Measurements from ENCODE around the gene ALK.

ALK gene

GRCh38 chr2:29187926-29188325 lies 733.5 kb downstream of the ALK start:
- H3K27ac ChIP-seq = no peak overlapping the region
- TF ChIP-seq ZFX (IDR thresholded peaks at IDR 0.05; ENCODE audit: borderline replicate concordance) (no peak), CTCF (IDR thresholded peaks at IDR 0.05) (no peak)

GRCh38 chr2:29186817-29187216 lies 734.6 kb downstream of the ALK start:
- TF ChIP-seq CTCF (IDR thresholded peaks at IDR 0.05) = no peak
- no peak for TF ChIP-seq ZFX (IDR thresholded peaks at IDR 0.05; ENCODE audit: borderline replicate concordance)
- no peak overlapping the region for H3K27ac ChIP-seq

GRCh38 chr2:29184531-29184930 lies 736.9 kb downstream of the ALK start:
- H3K27ac ChIP-seq = no peak overlapping the region
- TF ChIP-seq ZFX (IDR thresholded peaks at IDR 0.05; ENCODE audit: borderline replicate concordance) = no peak

GRCh38 chr2:29182920-29183319 lies 738.5 kb downstream of the ALK start:
- no peak for TF ChIP-seq ZFX (IDR thresholded peaks at IDR 0.05; ENCODE audit: borderline replicate concordance)
- no peak for TF ChIP-seq CTCF (IDR thresholded peaks at IDR 0.05)
- H3K27ac ChIP-seq = no peak overlapping the region

- no peak for TF ChIP-seq CTCF (IDR thresholded peaks at IDR 0.05)
- TF ChIP-seq ZFX (IDR thresholded peaks at IDR 0.05; ENCODE audit: borderline replicate concordance) = no peak
- no peak overlapping the region for H3K27ac ChIP-seq
Observed at GRCh38 chr2:29182334-29182733, 739.1 kb downstream of the ALK start.

- TF ChIP-seq ZFX (IDR thresholded peaks at IDR 0.05; ENCODE audit: borderline replicate concordance) = no peak
- no peak for TF ChIP-seq CTCF (IDR thresholded peaks at IDR 0.05)
- H3K27ac ChIP-seq = no peak overlapping the region
Observed at GRCh38 chr2:29175338-29175737, 746.0 kb downstream of the ALK start.

GRCh38 chr2:29174937-29175336 lies 746.4 kb downstream of the ALK start:
- TF ChIP-seq ZFX (IDR thresholded peaks at IDR 0.05; ENCODE audit: borderline replicate concordance) = no peak
- no peak for TF ChIP-seq CTCF (IDR thresholded peaks at IDR 0.05)
- no peak overlapping the region for H3K27ac ChIP-seq

All from 22Rv1 (cell line).